Activated naive CD4-positive, alpha-beta T cell treated with anti-CD3 and anti-CD28 coated beads, Interleukin-2, amount 50 U/mL, for 72 hours (primary cell): ENCODE measurements around the gene AK8. TPM values are rescaled to one million over a fixed set of nuclear protein-coding genes. Genes with fewer than 3 reads are reported as not detected.
"Not testable (repeated sequence)": the region's sequence is repeated elsewhere in the genome, so short reads cannot be mapped to it uniquely, and the experiment has no call there.

ENCODE experiments used
- ATAC-seq, 2 donors: fragments of 150-1000 bp; cut with Tn5 transposase; 2 replicates each; pipeline ENCODE4 v1.10.0; 2021; ENCODE audit warnings: mild to moderate bottlenecking in 2 of 2, moderate library complexity in 2 of 2
- DNase-seq, 2 donors: peaks; one replicate each; pipeline ENCODE4 v3.0.0; 2021 to 2022; ENCODE audit warnings: low spot score in 2 of 2
- H3K27ac Mint-ChIP-seq, 2 donors: one replicate each; pipeline ENCODE4 v1.8.0; 2022; ENCODE audit warnings: mild to moderate bottlenecking in 2 of 2, mixed read lengths in 2 of 2
- H3K36me3 Mint-ChIP-seq, 2 donors: one replicate each; pipeline ENCODE4 v1.8.0; 2022; ENCODE audit warnings: mixed read lengths in 2 of 2
- H3K9me3 Mint-ChIP-seq, 2 donors: one replicate each; pipeline ENCODE4 v1.8.0; 2022; ENCODE audit warnings: mixed read lengths in 2 of 2
- total RNA-seq, 2 donors: library from RNA; stranded (reverse); gene quantifications; one replicate each; pipeline ENCODE4 v1.2.3, GENCODE V29; 2022

AK8 gene
- total RNA-seq, 2 donors from 2014 or later, result not detected

GRCh38 chr9:132732326-132733259, 145.5 kb downstream of the AK8 start:
- no peaks in the 10 kb centered on the region for H3K36me3 Mint-ChIP-seq
- ATAC-seq, result no peak
- H3K9me3 Mint-ChIP-seq, result no peaks in the 10 kb centered on the region

GRCh38 chr9:132731230-132731629, 146.9 kb downstream of the AK8 start:
- H3K9me3 Mint-ChIP-seq, result no peaks in the 10 kb centered on the region
- no peak overlapping the region for H3K27ac Mint-ChIP-seq
- no peaks in the 10 kb centered on the region for H3K36me3 Mint-ChIP-seq
- DNase-seq (no peak), ATAC-seq (no peak)

More at GRCh38 chr9:132732326-132733259, 145.5 kb downstream of the AK8 start:
- no peak overlapping the region for H3K27ac Mint-ChIP-seq
- DNase-seq, result no peak

- Mint-ChIP-seq H3K9me3 (no peaks in the 10 kb centered on the region), H3K27ac (peak overlapping the region in 1 of 2 donors; percentile 44), H3K36me3 (no peaks in the 10 kb centered on the region)
- no peak for ATAC-seq
- no peak for DNase-seq
These were observed 147.7 kb downstream of the AK8 start for GRCh38 chr9:132730054-132731033.

- Mint-ChIP-seq H3K36me3 (no peaks in the 10 kb centered on the region), H3K27ac (peak overlapping the region in 1 of 2 donors; percentile 4), H3K9me3 (no peaks in the 10 kb centered on the region)
- DNase-seq (no peak), ATAC-seq (no peak)
These were observed 148.7 kb downstream of the AK8 start for GRCh38 chr9:132729235-132729890.

GRCh38 chr9:132728497-132728896, 149.6 kb downstream of the AK8 start:
- Mint-ChIP-seq H3K36me3 (no peaks in the 10 kb centered on the region), H3K9me3 (no peaks in the 10 kb centered on the region), H3K27ac (no peak overlapping the region)
- ATAC-seq (no peak), DNase-seq (no peak)

- DNase-seq (no peak), ATAC-seq (no peak)
- no peak overlapping the region for H3K27ac Mint-ChIP-seq
- no peaks in the 10 kb centered on the region for H3K9me3 Mint-ChIP-seq
- H3K36me3 Mint-ChIP-seq, result no peaks in the 10 kb centered on the region
These were observed 150.0 kb downstream of the AK8 start for GRCh38 chr9:132728071-132728470.

GRCh38 chr9:132726576-132727130, 151.4 kb downstream of the AK8 start:
- DNase-seq (no peak), ATAC-seq (no peak)
- no peak overlapping the region for H3K27ac Mint-ChIP-seq
- no peaks in the 10 kb centered on the region for H3K36me3 Mint-ChIP-seq
- H3K9me3 Mint-ChIP-seq, result no peaks in the 10 kb centered on the region

GRCh38 chr9:132725306-132725705, 152.8 kb downstream of the AK8 start:
- Mint-ChIP-seq H3K27ac (no peak overlapping the region), H3K36me3 (no peaks in the 10 kb centered on the region), H3K9me3 (no peaks in the 10 kb centered on the region)
- ATAC-seq (no peak), DNase-seq (no peak)

GRCh38 chr9:132723809-132724208, 154.3 kb downstream of the AK8 start:
- Mint-ChIP-seq H3K27ac (peak overlapping the region in 1 of 2 donors; percentile 44), H3K9me3 (no peaks in the 10 kb centered on the region), H3K36me3 (no peaks in the 10 kb centered on the region)
- DNase-seq (no peak), ATAC-seq (no peak)

GRCh38 chr9:132722564-132723065, 155.5 kb downstream of the AK8 start:
- ATAC-seq, result no peak
- H3K36me3 Mint-ChIP-seq, result no peaks in the 10 kb centered on the region
- no peak overlapping the region for H3K27ac Mint-ChIP-seq
- DNase-seq, result no peak
- no peaks in the 10 kb centered on the region for H3K9me3 Mint-ChIP-seq

GRCh38 chr9:132721661-132722060, 156.4 kb downstream of the AK8 start:
- no peaks in the 10 kb centered on the region for H3K9me3 Mint-ChIP-seq
- DNase-seq, result no peak
- no peaks in the 10 kb centered on the region for H3K36me3 Mint-ChIP-seq
- H3K27ac Mint-ChIP-seq, result no peak overlapping the region
- ATAC-seq, result no peak

GRCh38 chr9:132718381-132718928, 159.6 kb downstream of the AK8 start:
- ATAC-seq, H3K27ac Mint-ChIP-seq, H3K36me3 Mint-ChIP-seq, H3K9me3 Mint-ChIP-seq, DNase-seq: not testable (repeated sequence)

GRCh38 chr9:132717326-132717945, 160.6 kb downstream of the AK8 start:
- ATAC-seq (no peak), DNase-seq (no peak)
- no peaks in the 10 kb centered on the region for H3K36me3 Mint-ChIP-seq
- H3K9me3 Mint-ChIP-seq, result no peaks in the 10 kb centered on the region
- H3K27ac Mint-ChIP-seq, result no peak overlapping the region

GRCh38 chr9:132716007-132716406, 162.1 kb downstream of the AK8 start:
- ATAC-seq (no peak), DNase-seq (no peak)
- H3K36me3 Mint-ChIP-seq, result no peaks in the 10 kb centered on the region
- H3K9me3 Mint-ChIP-seq, result no peaks in the 10 kb centered on the region
- no peak overlapping the region for H3K27ac Mint-ChIP-seq

- no peaks in the 10 kb centered on the region for H3K36me3 Mint-ChIP-seq
- no peaks in the 10 kb centered on the region for H3K9me3 Mint-ChIP-seq
- H3K27ac Mint-ChIP-seq, result no peak overlapping the region
- DNase-seq (no peak), ATAC-seq (peak in 1 of 2 donors; percentile 88)
These were observed 165.3 kb downstream of the AK8 start for GRCh38 chr9:132712753-132713152.
